GM23338 (cell line): Measurements from ENCODE around the gene ITPR2. TPM values are rescaled to one million over a fixed set of nuclear protein-coding genes. Genes with fewer than 3 reads are reported as not detected.

Experiments
- ATAC-seq: fragments of 200-7000 bp; cut with Tn5 transposase; 3 replicates; pipeline ENCODE4 v1.9.1; 2020
- DNase-seq: peaks from one replicate; pipeline ENCODE4 v3.0.0-alpha.2; 2015; ENCODE audit warnings: low spot score
- H2AFZ ChIP-seq: fragments of 200-600 bp; sonication (generic); 2 replicates; pipeline ENCODE4 v1.8.0; 2016; ENCODE audit warnings: antibody characterized with exemption, mild to moderate bottlenecking, moderate library complexity
- H3F3A ChIP-seq: fragments of 200-600 bp; sonication (generic); replicated peaks from 2 replicates; pipeline ENCODE4 v1.8.0; 2017; ENCODE audit warnings: antibody characterized with exemption, mixed run types, low read depth
- H3K27ac ChIP-seq: fragments of 200-600 bp; sonication (generic); 2 replicates; pipeline ENCODE4 v1.6.1; 2016; ENCODE audit warnings: low read depth
- H3K27me3 ChIP-seq: fragments of 200-600 bp; sonication (generic); 2 replicates; pipeline ENCODE4 v1.8.0; 2016; ENCODE audit warnings: mild to moderate bottlenecking, mixed run types, moderate library complexity; ENCODE audit not compliant: insufficient read depth
- H3K36me3 ChIP-seq: fragments of 200-600 bp; sonication (generic); 2 replicates; pipeline ENCODE4 v1.8.0; 2016; ENCODE audit warnings: mild to moderate bottlenecking; ENCODE audit not compliant: insufficient read depth
- H3K4me1 ChIP-seq: fragments of 200-600 bp; sonication (generic); 2 replicates; pipeline ENCODE4 v1.8.0; 2016; ENCODE audit warnings: mild to moderate bottlenecking, moderate library complexity; ENCODE audit not compliant: insufficient read depth
- H3K4me2 ChIP-seq: fragments of 200-600 bp; sonication (generic); 2 replicates; pipeline ENCODE4 v1.7.1; 2017; ENCODE audit warnings: mixed run types
- H3K4me3 ChIP-seq: fragments of 200-600 bp; sonication (generic); 2 replicates; pipeline ENCODE4 v1.6.1; 2016; ENCODE audit warnings: mixed run types
- H3K79me2 ChIP-seq: fragments of 200-600 bp; sonication (generic); replicated peaks from 2 replicates; pipeline ENCODE4 v1.8.0; 2017; ENCODE audit warnings: mild to moderate bottlenecking; ENCODE audit not compliant: insufficient read depth
- H3K9me2 ChIP-seq: fragments of 200-600 bp; sonication (generic); 2 replicates; pipeline ENCODE4 v1.8.0; 2017; ENCODE audit not compliant: insufficient read depth
- H4K20me1 ChIP-seq: fragments of 200-600 bp; sonication (generic); replicated peaks from 2 replicates; pipeline ENCODE4 v1.8.0; 2017; ENCODE audit warnings: mild to moderate bottlenecking; ENCODE audit not compliant: insufficient read depth
- H3K27ac Mint-ChIP-seq: 2 replicates; pipeline ENCODE4 v1.8.0; 2020; ENCODE audit warnings: inconsistent platforms, mild to moderate bottlenecking, moderate library complexity, mixed read lengths
- H3K27me3 Mint-ChIP-seq: 3 replicates; pipeline ENCODE4 v1.8.0; 2022; ENCODE audit warnings: low read depth, mild to moderate bottlenecking, moderate library complexity, mixed read lengths, inconsistent platforms; ENCODE audit not compliant: insufficient read depth, poor library complexity
- H3K36me3 Mint-ChIP-seq: 3 replicates; pipeline ENCODE4 v1.8.0; 2021; ENCODE audit warnings: low read depth, mild to moderate bottlenecking, inconsistent platforms, moderate library complexity, mixed read lengths
- H3K4me1 Mint-ChIP-seq: 3 replicates; pipeline ENCODE4 v1.8.0; 2020; ENCODE audit warnings: mild to moderate bottlenecking, inconsistent platforms, mixed read lengths
- H3K4me3 Mint-ChIP-seq: 3 replicates; pipeline ENCODE4 v1.8.0; 2021; ENCODE audit warnings: moderate library complexity, mild to moderate bottlenecking, inconsistent platforms, mixed read lengths
- H3K9me3 Mint-ChIP-seq: 3 replicates; pipeline ENCODE4 v1.8.0; 2020; ENCODE audit warnings: moderate library complexity, mild to moderate bottlenecking, inconsistent platforms, mixed read lengths
- CREB1 ChIP-seq: fragments of 250-450 bp; sonication (Bioruptor Pico); IDR thresholded peaks from 2 replicates; pipeline ENCODE4 v1.5.0; 2020; ENCODE audit warnings: low read depth, mild to moderate bottlenecking, moderate library complexity
- EZH2 ChIP-seq: fragments of 200-600 bp; sonication (generic); IDR thresholded peaks from one replicate; pipeline ENCODE4 v1.8.0; 2017; ENCODE audit warnings: antibody characterized with exemption, mild to moderate bottlenecking, low read depth; ENCODE audit not compliant: unreplicated experiment
- EZH2phosphoT487 ChIP-seq: fragments of 200-600 bp; sonication (generic); IDR thresholded peaks from one replicate; pipeline ENCODE4 v1.8.1; 2018; ENCODE audit warnings: antibody characterized with exemption; ENCODE audit not compliant: unreplicated experiment
- JUNB ChIP-seq: IDR thresholded peaks from one replicate; pipeline ENCODE4 v1.6.1; 2016; ENCODE audit warnings: antibody characterized with exemption; ENCODE audit not compliant: unreplicated experiment
- POLR2AphosphoS5 ChIP-seq: IDR thresholded peaks from 2 replicates; pipeline ENCODE4 v1.6.1; 2016; ENCODE audit warnings: antibody characterized with exemption, low read depth
- polyA plus RNA-seq: library from polyadenylated mRNA; unstranded; fragments of >200 nt; fragmentation: Nextera tagmentation; extraction: Ambion mirVana; gene quantifications from 2 replicates; pipeline ENCODE4 v1.2.1, GENCODE V29; 2016
- total RNA-seq: library from RNA; depleted of rRNA; stranded (reverse); fragments of >200 nt; shearing (Covaris generic); gene quantifications from 2 replicates; pipeline ENCODE4 v1.2.3, GENCODE V29; 2014
- TF ChIP-seq, protein P1 (sequence below): IDR thresholded peaks from 2 replicates; pipeline ENCODE4 v1.6.1; 2016; ENCODE audit warnings: antibody characterized with exemption
- TF ChIP-seq, protein P2 (sequence below): fragments of 250-450 bp; sonication (Bioruptor Pico); IDR thresholded peaks from 2 replicates; pipeline ENCODE4 v1.5.0; 2020; ENCODE audit warnings: mild to moderate bottlenecking, moderate library complexity

ITPR2 gene
- total and polyA plus RNA-seq, 2 experiments from 2014 or later = 44.5 to 65.2 TPM

DNA sequence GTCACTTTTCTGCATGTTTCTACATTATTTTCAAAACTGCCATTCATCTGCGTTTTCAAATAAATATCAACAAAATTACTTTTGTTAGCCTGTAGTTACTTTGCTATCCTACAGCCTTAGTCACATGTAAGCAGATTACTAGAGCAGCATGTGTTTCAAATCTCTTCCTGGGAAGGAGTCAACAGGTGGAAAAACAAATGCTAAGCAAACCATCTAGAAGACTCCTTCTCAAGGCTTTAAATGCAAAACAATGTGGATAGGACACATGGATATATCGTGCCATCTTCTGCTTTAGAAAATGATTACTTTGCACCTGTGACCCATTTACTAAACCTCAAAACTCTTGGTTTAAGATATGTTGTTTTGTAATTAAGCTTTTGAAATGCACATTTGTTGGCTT is 528.7 kb downstream of the ITPR2 start:
- ATAC-seq = no peak
- H3K27me3 ChIP-seq = no peaks in the 10 kb centered on the region
- Mint-ChIP-seq H3K27me3 (peaks cover 2% of the 10 kb centered on the region), H3K9me3 (no peaks in the 10 kb centered on the region; the same call in 1 of the 3 replicates), H3K36me3 (no peaks in the 10 kb centered on the region), H3K27ac (no peak overlapping the region), H3K4me3 (no peak overlapping the region), H3K4me1 (no peaks in the 10 kb centered on the region)
- no peaks in the 10 kb centered on the region for H4K20me1 ChIP-seq
- H3K79me2 ChIP-seq = no peaks in the 10 kb centered on the region
- no peak for DNase-seq
- no peak overlapping the region for H3K4me2 ChIP-seq
- no peaks in the 10 kb centered on the region for H3K36me3 ChIP-seq
- H3K27ac ChIP-seq = no peak overlapping the region
- no peak overlapping the region for H3K4me3 ChIP-seq
- TF ChIP-seq, protein P1, sequence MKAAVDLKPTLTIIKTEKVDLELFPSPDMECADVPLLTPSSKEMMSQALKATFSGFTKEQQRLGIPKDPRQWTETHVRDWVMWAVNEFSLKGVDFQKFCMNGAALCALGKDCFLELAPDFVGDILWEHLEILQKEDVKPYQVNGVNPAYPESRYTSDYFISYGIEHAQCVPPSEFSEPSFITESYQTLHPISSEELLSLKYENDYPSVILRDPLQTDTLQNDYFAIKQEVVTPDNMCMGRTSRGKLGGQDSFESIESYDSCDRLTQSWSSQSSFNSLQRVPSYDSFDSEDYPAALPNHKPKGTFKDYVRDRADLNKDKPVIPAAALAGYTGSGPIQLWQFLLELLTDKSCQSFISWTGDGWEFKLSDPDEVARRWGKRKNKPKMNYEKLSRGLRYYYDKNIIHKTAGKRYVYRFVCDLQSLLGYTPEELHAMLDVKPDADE = no peak
- TF ChIP-seq CREB1 (CRISPR knock-in tag) (no peak), POLR2AphosphoS5 (no peak)
- TF ChIP-seq, protein P2, sequence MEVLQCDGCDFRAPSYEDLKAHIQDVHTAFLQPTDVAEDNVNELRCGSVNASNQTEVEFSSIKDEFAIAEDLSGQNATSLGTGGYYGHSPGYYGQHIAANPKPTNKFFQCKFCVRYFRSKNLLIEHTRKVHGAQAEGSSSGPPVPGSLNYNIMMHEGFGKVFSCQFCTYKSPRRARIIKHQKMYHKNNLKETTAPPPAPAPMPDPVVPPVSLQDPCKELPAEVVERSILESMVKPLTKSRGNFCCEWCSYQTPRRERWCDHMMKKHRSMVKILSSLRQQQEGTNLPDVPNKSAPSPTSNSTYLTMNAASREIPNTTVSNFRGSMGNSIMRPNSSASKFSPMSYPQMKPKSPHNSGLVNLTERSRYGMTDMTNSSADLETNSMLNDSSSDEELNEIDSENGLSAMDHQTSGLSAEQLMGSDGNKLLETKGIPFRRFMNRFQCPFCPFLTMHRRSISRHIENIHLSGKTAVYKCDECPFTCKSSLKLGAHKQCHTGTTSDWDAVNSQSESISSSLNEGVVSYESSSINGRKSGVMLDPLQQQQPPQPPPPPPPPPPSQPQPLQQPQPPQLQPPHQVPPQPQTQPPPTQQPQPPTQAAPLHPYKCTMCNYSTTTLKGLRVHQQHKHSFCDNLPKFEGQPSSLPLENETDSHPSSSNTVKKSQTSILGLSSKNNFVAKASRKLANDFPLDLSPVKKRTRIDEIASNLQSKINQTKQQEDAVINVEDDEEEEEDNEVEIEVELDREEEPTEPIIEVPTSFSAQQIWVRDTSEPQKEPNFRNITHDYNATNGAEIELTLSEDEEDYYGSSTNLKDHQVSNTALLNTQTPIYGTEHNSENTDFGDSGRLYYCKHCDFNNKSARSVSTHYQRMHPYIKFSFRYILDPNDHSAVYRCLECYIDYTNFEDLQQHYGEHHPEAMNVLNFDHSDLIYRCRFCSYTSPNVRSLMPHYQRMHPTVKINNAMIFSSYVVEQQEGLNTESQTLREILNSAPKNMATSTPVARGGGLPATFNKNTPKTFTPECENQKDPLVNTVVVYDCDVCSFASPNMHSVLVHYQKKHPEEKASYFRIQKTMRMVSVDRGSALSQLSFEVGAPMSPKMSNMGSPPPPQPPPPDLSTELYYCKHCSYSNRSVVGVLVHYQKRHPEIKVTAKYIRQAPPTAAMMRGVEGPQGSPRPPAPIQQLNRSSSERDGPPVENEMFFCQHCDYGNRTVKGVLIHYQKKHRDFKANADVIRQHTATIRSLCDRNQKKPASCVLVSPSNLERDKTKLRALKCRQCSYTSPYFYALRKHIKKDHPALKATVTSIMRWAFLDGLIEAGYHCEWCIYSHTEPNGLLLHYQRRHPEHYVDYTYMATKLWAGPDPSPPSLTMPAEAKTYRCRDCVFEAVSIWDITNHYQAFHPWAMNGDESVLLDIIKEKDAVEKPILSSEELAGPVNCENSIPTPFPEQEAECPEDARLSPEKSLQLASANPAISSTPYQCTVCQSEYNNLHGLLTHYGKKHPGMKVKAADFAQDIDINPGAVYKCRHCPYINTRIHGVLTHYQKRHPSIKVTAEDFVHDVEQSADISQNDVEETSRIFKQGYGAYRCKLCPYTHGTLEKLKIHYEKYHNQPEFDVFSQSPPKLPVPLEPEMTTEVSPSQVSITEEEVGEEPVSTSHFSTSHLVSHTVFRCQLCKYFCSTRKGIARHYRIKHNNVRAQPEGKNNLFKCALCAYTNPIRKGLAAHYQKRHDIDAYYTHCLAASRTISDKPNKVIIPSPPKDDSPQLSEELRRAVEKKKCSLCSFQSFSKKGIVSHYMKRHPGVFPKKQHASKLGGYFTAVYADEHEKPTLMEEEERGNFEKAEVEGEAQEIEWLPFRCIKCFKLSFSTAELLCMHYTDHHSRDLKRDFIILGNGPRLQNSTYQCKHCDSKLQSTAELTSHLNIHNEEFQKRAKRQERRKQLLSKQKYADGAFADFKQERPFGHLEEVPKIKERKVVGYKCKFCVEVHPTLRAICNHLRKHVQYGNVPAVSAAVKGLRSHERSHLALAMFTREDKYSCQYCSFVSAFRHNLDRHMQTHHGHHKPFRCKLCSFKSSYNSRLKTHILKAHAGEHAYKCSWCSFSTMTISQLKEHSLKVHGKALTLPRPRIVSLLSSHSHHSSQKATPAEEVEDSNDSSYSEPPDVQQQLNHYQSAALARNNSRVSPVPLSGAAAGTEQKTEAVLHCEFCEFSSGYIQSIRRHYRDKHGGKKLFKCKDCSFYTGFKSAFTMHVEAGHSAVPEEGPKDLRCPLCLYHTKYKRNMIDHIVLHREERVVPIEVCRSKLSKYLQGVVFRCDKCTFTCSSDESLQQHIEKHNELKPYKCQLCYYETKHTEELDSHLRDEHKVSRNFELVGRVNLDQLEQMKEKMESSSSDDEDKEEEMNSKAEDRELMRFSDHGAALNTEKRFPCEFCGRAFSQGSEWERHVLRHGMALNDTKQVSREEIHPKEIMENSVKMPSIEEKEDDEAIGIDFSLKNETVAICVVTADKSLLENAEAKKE (CRISPR knock-in tag) = no peak
- H3K4me1 ChIP-seq = no peaks in the 10 kb centered on the region
- H3F3A ChIP-seq = no peaks in the 10 kb centered on the region
- H2AFZ ChIP-seq = no peak overlapping the region
- H3K9me2 ChIP-seq = no peaks in the 10 kb centered on the region

DNA sequence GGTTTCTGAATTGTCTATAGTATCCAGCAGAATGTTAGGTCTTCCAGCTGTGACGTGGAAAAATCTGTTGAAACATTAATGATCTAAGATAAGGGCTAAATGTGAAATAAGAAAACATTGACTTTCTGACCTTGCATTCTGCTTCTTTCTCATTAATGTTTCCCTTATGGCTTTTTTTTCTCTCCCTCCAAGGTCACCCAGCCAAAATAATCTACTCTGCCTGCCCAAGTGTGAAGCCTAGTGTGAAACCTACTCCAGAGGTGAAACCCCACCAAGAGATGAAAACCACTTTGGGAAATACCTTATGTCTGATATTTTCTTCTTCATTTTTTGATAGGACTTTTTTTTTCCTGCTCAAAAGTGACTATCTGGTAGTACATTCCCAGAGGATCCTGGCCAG is 529.6 kb downstream of the ITPR2 start:
- H3K4me1 ChIP-seq = no peaks in the 10 kb centered on the region
- H3K27me3 ChIP-seq = no peaks in the 10 kb centered on the region
- no peaks in the 10 kb centered on the region for H3F3A ChIP-seq
- no peak overlapping the region for H3K27ac ChIP-seq
- H3K9me2 ChIP-seq = no peaks in the 10 kb centered on the region
- Mint-ChIP-seq H3K4me3 (no peak overlapping the region), H3K27me3 (peaks cover 2% of the 10 kb centered on the region), H3K4me1 (no peaks in the 10 kb centered on the region), H3K27ac (no peak overlapping the region), H3K36me3 (no peaks in the 10 kb centered on the region), H3K9me3 (no peaks in the 10 kb centered on the region; the same call in 1 of the 3 replicates)
- no peaks in the 10 kb centered on the region for H4K20me1 ChIP-seq
- no peaks in the 10 kb centered on the region for H3K79me2 ChIP-seq
- ATAC-seq (no peak), DNase-seq (no peak)
- no peak overlapping the region for H2AFZ ChIP-seq
- no peak overlapping the region for H3K4me3 ChIP-seq
- no peak overlapping the region for H3K4me2 ChIP-seq
- no peaks in the 10 kb centered on the region for H3K36me3 ChIP-seq
- TF ChIP-seq JUNB (no peak), EZH2 (no peak), EZH2phosphoT487 (no peak)
